Esophagus muscularis mucosa (tissue), 4 donors: ENCODE results near the gene PRPS2. TPM values are rescaled to one million over a fixed set of nuclear protein-coding genes. Genes with fewer than 3 reads are reported as not detected.

Experiments
- DNase-seq: peaks from one replicate; pipeline ENCODE4 v3.0.0-alpha.2; 2017; ENCODE audit errors: extremely low spot score
- H3K27ac ChIP-seq, 4 donors: fragments of 200-600 bp; sonication (generic); replicated peaks in 1 of 4; 1 replicate in 3 of 4; 2 replicates in 1 of 4; pipeline ENCODE4 v1.5.1; 2016 to 2019; ENCODE audit warnings: mild to moderate bottlenecking in 1 of 4
- H3K27me3 ChIP-seq, 4 donors: fragments of 200-600 bp; sonication (generic); one replicate each; pipeline versions ENCODE4 v1.5.1 to v1.6.0; 2016 to 2019
- H3K36me3 ChIP-seq, 4 donors: fragments of 200-600 bp; sonication (generic); one replicate each; pipeline ENCODE4 v1.5.1; 2016 to 2019
- H3K4me1 ChIP-seq, 4 donors: fragments of 200-600 bp; sonication (generic); one replicate each; pipeline ENCODE4 v1.5.1; 2016 to 2019
- H3K4me3 ChIP-seq, 4 donors: fragments of 200-600 bp; sonication (generic); 1 replicate in 2 of 4; 2 replicates in 2 of 4; pipeline ENCODE4 v1.5.1; 2016 to 2019; ENCODE audit warnings: mild to moderate bottlenecking in 4 of 4, moderate library complexity in 1 of 4
- H3K9me3 ChIP-seq, 4 donors: fragments of 200-600 bp; sonication (generic); 1 replicate in 3 of 4; 2 replicates in 1 of 4; pipeline ENCODE4 v1.5.1; 2016 to 2019
- EP300 ChIP-seq: sonication (generic); formaldehyde crosslinking; IDR thresholded peaks from one replicate; pipeline ENCODE4 v1.6.1; 2017; ENCODE audit warnings: antibody characterized with exemption
- POLR2A ChIP-seq: fragments of 450-650 bp; IDR thresholded peaks from one replicate; pipeline ENCODE4 v1.6.1; 2017; ENCODE audit warnings: antibody characterized with exemption, moderate library complexity, mild to moderate bottlenecking, low read depth
- POLR2AphosphoS5 ChIP-seq, 2 donors: sonication (generic); formaldehyde crosslinking; IDR thresholded peaks; one replicate each; pipeline ENCODE4 v1.6.1; 2017; ENCODE audit warnings: antibody characterized with exemption in 2 of 2
- WGBS: methylation state at CpG from one replicate; pipeline ENCODE4 v1.1.5; 2018; 5-methylcytosine and 5-hydroxymethylcytosine counted together
- intact Hi-C: fragments of 100-400 bp; cut with DNase I; formaldehyde crosslinking; loops from one replicate; pipeline ENCODE4 v1.15.1; 2023
- total RNA-seq, 4 donors: library from RNA; depleted of rRNA; stranded (reverse); fragments of >200 nt; gene quantifications; one replicate each; pipeline versions ENCODE4 v1.1.0 to v1.2.1, GENCODE V29; 2016
- TF ChIP-seq, protein P1 (sequence below), 3 experiments: fragments of 200-600 bp in 2 of 3; fragments of 450-650 bp in 1 of 3; sonication (generic) in 2 of 3; IDR thresholded peaks; one replicate each; pipeline ENCODE4 v1.5.1; 2017 to 2019; ENCODE audit warnings: antibody characterized with exemption in 3 of 3, mild to moderate bottlenecking in 2 of 3, moderate library complexity in 1 of 3

Gene PRPS2
- total RNA-seq, 4 donors from 2014 or later: 12.5 to 25.7 (median 21.7) TPM

DNA sequence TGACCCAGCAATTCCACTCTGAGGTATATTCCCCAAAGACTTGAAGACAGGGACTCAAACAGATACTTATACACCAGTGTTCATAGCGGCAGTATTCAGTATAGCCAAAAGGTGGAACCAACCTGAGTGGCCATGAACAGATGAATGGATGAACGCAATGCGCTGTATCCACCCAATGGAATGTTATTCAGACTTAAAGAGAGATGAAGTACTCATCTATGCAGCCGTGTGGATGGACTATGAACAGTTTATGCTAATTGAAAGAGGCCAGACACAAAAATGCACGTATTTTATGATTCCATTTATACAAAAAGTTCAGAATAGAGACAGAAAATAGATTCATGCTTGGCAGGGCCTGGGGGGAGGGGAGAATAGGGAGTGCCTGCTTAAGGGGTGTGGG, 26.3 kb downstream of the PRPS2 start:
- 77% methylated on average over 5 of the region's 5 CpGs for WGBS
- Histone ChIP-seq H3K27me3 (no peaks in the 10 kb centered on the region), H3K4me3 (no peak overlapping the region), H3K4me1 (no peaks in the 10 kb centered on the region), H3K9me3 (no peaks in the 10 kb centered on the region), H3K27ac (no peak overlapping the region), H3K36me3 (peaks cover 0 to under 1% (median 0%) of the 10 kb centered on the region in 4 donors)
- DNase-seq: no peak
- intact Hi-C loops: no loop called here
- TF ChIP-seq, protein P1, sequence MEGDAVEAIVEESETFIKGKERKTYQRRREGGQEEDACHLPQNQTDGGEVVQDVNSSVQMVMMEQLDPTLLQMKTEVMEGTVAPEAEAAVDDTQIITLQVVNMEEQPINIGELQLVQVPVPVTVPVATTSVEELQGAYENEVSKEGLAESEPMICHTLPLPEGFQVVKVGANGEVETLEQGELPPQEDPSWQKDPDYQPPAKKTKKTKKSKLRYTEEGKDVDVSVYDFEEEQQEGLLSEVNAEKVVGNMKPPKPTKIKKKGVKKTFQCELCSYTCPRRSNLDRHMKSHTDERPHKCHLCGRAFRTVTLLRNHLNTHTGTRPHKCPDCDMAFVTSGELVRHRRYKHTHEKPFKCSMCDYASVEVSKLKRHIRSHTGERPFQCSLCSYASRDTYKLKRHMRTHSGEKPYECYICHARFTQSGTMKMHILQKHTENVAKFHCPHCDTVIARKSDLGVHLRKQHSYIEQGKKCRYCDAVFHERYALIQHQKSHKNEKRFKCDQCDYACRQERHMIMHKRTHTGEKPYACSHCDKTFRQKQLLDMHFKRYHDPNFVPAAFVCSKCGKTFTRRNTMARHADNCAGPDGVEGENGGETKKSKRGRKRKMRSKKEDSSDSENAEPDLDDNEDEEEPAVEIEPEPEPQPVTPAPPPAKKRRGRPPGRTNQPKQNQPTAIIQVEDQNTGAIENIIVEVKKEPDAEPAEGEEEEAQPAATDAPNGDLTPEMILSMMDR (IDR thresholded peaks at IDR 0.05): no peak
- TF ChIP-seq POLR2AphosphoS5 (IDR thresholded peaks at IDR 0.05) (no peak), POLR2A (no peak), EP300 (no peak)

DNA sequence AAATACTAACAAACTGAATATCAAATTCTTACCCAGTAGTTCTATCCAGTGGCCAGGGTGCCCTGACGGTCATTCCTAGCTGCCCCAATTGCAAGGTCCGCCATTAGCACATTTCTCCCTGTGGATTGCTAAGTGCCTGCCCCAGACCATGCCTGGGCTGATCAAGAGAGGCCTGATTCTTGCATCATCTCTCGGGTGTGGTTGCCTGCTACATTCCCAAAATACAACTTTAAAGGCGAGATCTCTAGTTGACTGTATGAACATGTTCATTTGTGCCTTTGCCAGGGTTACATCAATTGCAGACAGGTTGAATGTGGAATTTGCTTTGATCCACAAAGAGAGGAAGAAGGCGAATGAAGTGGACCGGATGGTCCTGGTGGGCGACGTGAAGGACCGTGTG, 28.0 kb downstream of the PRPS2 start:
- no peaks in the 10 kb centered on the region for H3K27me3 ChIP-seq
- TF ChIP-seq EP300 (no peak), POLR2A (no peak), POLR2AphosphoS5 (IDR thresholded peaks at IDR 0.05) (no peak)
- TF ChIP-seq, protein P1 (IDR thresholded peaks at IDR 0.05): no peak
- no peak for DNase-seq
- no peaks in the 10 kb centered on the region for H3K4me1 ChIP-seq
- intact Hi-C loops: no loop called here
- no peak overlapping the region for H3K4me3 ChIP-seq
- H3K9me3 ChIP-seq: no peaks in the 10 kb centered on the region
- peaks cover 0 to 3% (median 0%) of the 10 kb centered on the region in 4 donors for H3K36me3 ChIP-seq
- WGBS: 93% methylated on average over 9 of the region's 9 CpGs
- H3K27ac ChIP-seq: no peak overlapping the region

DNA sequence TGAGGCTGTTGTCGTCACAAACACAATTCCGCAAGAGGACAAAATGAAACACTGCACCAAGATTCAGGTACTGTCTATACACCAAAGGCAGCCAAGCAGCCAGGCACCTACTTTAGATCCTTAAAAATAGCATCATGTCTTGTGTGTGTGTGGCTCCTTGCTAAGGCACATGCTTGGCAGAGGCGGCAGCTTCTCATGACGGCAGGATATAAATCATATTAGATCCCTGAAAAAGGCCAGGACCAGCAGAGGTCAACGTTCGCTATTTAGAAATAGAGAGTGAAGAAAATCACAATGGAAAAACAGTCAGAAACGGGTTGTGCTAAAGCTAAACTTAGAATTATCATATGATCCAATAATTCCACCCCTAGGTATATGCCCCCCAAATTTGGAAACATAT, 29.5 kb downstream of the PRPS2 start:
- Histone ChIP-seq H3K4me3 (no peak overlapping the region), H3K36me3 (peaks cover 0 to 10% (median 0%) of the 10 kb centered on the region in 4 donors), H3K9me3 (no peaks in the 10 kb centered on the region), H3K4me1 (no peaks in the 10 kb centered on the region), H3K27me3 (no peaks in the 10 kb centered on the region), H3K27ac (no peak overlapping the region)
- 65% methylated on average over 7 of the region's 7 CpGs for WGBS
- intact Hi-C loops: no loop called here
- no peak for DNase-seq
- TF ChIP-seq POLR2A (no peak), POLR2AphosphoS5 (IDR thresholded peaks at IDR 0.05) (no peak), EP300 (no peak)
- TF ChIP-seq, protein P1 (IDR thresholded peaks at IDR 0.05): no peak

DNA sequence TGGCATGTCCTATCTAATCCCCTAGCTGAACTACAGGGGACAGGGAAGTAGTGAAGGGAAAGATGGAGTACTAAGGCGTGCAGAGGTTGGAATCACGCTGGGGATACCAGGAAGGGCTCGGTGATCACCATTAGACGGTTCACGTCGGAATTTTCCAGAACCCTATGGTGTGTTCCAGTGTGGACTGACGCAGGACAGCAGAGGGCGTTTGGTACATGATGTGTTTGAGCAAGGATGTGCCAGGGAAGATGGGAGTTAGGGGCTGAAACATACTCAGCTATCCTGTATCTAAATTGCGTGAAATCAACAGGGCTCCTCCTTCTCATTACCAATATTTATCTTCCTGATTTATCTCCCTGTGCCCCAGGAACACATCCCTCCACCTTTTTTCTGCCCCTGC, 33.7 kb downstream of the PRPS2 start:
- DNase-seq: no peak
- WGBS: 80% methylated on average over 9 of the region's 9 CpGs
- Histone ChIP-seq H3K4me3 (no peak overlapping the region), H3K9me3 (no peaks in the 10 kb centered on the region), H3K36me3 (peaks cover 0 to 10% (median 0%) of the 10 kb centered on the region in 4 donors), H3K4me1 (no peaks in the 10 kb centered on the region), H3K27me3 (no peaks in the 10 kb centered on the region), H3K27ac (no peak overlapping the region)
- intact Hi-C loops: no loop called here
- TF ChIP-seq POLR2A (no peak), POLR2AphosphoS5 (IDR thresholded peaks at IDR 0.05) (no peak)
- TF ChIP-seq, protein P1 (IDR thresholded peaks at IDR 0.05): no peak

DNA sequence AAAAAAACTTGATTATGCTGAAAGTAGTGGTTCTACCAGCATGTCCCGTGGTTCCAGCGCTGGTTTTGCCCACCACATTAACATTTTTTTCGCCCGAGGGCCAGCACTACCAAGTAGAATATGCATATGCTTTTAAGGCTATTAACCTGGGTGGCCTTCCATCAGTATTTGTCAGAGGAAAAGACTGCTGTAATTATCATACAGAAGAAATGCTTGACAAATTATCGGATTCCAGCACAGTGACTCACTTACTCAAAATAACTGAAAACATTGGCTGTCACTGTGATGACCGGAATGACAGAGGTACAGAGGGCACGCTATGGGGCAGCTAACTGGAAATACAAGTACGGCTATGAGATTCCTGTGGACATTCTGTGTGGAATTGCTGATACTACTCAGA, 34.6 kb downstream of the PRPS2 start:
- no peaks in the 10 kb centered on the region for H3K4me1 ChIP-seq
- H3K27ac ChIP-seq: no peak overlapping the region
- H3K27me3 ChIP-seq: no peaks in the 10 kb centered on the region
- peaks cover 0 to 10% (median 0%) of the 10 kb centered on the region in 4 donors for H3K36me3 ChIP-seq
- H3K9me3 ChIP-seq: no peaks in the 10 kb centered on the region
- no peak for DNase-seq
- 92% methylated on average over 8 of the region's 8 CpGs for WGBS
- TF ChIP-seq POLR2AphosphoS5 (IDR thresholded peaks at IDR 0.05) (no peak), POLR2A (no peak)
- intact Hi-C loops: no loop called here
- no peak overlapping the region for H3K4me3 ChIP-seq
